Left forelimb (tissue), 1 donor: ENCODE measurements around the gene PEX13.
"Not testable (repeated sequence)": the region's sequence is repeated elsewhere in the genome, so short reads cannot be mapped to it uniquely, and the experiment has no call there.

ENCODE experiments used
- DNase-seq: peaks from one replicate; pipeline ENCODE4 v3.0.0-alpha.2; 2018; ENCODE audit warnings: low spot score

Gene PEX13

DNA sequence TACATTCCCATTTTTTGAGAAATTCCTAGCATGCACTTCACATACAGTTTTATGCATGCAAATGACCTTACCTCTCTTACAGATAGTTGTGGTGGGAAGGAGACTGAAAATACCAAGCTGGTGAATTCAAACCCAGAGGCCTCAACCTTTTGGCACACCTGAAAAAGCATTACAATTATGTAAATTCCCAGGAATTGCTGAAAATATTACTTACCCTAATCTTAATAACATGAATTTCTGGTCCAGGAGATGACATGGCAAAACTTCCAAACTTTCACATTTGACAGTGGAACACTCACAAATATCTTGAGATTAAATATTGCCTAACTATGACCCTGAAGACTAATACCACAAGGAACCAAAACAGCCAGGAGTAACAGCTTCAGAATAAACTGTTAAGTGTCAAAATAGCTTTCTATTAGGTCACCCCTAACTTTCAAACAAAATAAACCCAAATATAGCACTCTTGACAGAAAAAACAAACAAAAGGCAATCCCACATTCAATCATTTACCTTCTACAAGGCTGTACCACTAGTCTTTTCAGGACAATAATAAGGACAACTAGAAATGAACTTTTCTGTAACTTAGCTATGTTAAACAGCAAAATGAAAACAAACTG lies 10.9 kb upstream of the PEX13 start:
- DNase-seq: no peak

DNA sequence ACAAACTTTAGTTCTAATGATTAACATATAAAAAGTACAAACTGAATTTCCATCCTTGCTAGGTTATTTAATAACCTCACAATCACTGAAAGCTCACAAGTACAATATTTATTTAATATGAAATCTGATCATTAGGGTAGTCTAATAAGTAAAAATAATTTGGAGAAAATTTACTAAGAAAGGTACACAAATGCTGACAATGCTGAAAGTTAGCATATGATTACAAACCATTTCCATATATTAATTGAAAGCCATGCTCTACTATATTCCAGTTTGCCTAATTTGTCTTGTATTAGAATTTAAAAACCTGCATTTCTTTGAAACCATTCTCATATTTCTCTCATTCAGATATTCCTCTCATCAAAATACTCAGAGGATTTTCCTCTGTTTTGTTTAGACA lies 8.2 kb upstream of the PEX13 start:
- no peak for DNase-seq

DNA sequence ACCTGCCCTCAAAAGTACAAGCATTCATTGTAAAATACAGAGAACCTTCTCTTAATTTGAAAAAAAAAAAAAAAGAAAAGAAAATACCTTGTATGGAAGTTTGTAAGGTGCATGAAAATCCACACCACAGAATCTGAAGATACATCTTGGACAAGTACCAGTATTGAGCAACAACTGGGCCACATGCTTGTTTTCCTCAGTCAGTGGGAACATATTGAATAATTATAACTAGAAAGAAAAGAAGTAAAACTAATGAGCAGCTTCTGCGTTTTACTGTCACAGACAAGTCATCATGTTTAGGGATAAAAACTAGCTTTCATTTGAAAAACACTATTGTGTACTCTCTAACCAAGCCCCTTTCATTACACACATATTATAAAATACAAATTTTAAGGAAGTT lies 5.8 kb upstream of the PEX13 start:
- DNase-seq: no peak

DNA sequence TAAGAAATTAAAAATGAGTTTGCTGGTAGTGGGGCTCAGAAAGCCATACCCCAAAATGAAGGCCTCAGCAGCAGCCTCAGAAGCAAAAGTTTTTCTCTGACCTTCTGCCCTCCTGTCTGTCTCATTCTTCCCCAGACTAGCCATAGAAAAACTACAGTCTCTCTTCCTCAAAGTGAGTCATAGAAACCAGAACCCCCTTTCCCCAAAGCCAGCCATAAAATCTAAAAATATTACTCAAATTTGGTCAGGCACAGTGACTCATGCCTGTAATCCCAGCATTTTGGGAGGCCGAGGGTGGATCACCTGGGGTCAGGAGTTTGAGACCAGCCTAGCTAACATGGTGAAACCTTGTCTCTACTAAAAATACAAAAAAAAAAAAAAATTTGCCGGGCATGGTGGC lies 5.2 kb upstream of the PEX13 start:
- DNase-seq: not testable (repeated sequence)

DNA sequence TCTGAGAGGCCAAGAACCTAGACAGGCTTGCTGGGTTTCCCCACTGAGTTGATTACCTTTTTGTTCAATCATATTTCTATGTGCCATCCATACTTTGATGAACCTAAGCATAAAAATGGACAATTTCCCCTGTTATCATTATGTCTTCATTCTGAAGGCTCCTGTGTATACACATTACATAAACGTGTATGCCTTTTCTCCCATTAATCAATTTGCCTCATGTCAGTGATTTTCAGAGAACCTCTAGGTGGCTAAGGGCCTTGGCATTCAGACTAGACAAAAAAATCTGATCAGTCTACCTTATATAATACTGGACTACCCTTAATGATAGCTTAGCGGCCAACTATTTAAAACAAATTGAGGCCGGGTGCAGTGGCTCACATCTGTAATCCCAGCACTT lies 4.1 kb upstream of the PEX13 start:
- no peak for DNase-seq

DNA sequence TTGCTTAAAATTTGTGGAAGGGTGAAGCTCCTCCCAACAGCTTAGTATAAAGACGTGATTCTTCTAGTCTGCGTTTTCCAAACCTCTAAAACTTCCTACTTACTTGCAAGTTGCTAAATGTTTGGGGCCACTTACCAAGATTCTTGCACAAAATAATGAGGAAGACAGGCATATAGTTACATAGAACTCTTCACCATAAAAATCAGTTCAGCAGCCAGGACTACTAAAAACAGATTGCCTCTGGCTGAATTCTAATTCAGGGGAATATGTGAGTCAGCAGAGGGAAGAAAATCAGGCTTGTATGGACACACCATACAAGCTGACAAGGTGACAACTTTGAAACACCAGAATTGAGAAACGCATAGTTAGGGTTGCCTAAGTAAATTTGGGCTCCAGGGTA lies 2.8 kb upstream of the PEX13 start:
- no peak for DNase-seq

DNA sequence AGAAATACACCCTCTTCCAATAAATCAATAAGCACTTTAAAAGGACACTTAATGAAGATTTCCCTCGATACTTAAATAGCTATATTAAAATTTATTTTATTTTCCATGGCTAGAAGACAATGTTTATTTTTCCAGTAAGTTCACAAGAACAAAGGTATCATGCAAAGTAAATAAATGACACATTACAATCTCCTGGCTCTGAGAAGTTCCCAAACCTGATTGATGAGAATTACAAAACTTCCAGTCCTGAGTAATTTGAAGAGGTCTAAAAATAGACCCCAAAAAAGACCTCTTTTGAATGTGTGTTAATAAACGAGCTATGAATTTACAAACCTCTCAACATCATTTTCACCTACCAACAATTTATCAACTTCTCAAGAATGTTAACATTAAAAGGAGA lies 1.5 kb upstream of the PEX13 start:
- DNase-seq: no peak

DNA sequence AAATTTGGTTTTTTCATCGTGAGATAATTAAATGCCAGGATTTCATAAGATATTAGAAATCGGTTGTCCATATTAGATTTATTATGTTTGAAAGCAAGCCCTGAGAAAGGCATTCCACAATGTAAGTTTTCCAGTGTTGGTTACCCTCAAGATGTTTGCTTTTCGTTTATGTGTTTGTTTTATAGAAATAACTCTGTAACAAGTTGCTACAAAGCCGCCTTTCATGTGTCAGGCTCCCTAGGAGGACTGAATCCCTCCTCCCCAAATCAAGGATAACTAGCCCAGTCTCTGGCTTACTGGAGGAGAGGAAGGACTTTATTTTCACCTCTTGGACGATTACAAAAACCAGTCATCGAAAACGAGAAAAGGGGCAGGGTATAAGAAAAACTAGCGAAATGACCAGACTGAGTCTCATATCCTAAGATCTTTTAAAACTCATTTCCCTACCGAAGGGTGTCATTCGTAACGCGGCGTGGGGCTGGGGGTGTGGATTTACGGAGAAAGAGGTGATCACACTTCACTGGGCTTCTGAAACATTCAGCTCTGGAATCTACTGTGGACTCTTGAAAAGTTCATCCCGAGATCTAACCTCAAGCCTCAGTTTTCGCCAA lies 1.0 kb upstream of the PEX13 start:
- DNase-seq: no peak

DNA sequence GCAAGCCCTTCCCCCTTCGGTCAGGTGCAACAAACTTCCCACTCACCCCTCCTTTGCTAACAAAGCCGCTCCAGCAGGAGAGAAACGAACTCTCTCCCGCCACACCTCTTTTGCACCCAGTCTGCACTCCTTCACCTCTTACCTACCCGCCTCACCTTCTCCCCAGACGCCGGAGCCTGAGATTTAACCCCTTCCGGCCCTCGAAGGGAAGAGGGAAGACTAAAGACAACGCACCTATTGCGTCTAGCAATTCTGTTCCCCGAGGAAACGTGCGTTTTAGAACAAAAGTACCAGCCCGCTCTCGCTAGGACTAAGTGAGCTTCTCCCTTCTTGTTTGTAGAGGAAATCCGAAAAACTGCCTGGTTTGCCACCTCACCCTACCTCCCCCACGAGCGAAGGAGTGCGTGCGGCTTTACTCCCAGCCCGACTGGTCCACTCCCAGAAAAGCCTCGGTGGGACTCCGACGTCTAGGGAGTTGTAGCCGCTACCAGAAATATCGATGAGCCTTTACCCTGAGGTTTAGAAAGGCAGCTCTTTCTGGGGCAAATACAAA lies 441 bp upstream of the PEX13 start:
- peak; percentile 89 for DNase-seq

DNA sequence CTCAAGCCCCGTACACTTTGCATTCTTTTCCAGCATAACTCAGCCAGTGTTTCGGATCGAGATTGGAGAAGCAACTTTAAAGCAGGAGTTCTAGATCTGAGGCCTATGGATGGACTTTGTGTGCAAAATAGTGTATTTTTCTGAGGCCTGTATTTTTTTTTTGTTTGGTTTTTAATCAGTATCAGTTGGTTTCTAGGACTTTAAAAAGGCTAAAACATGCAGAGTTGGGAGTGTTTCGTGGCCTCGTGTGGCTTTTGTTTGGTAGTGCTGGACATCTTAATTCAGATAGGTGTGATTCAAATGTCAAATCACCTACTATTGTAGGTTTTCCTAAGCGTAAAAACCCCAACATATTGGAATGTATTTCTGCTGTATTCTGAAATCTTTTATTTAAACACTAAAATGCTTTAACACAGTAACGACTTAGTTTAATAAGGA lies 817 bp downstream of the PEX13 start:
- no peak for DNase-seq

DNA sequence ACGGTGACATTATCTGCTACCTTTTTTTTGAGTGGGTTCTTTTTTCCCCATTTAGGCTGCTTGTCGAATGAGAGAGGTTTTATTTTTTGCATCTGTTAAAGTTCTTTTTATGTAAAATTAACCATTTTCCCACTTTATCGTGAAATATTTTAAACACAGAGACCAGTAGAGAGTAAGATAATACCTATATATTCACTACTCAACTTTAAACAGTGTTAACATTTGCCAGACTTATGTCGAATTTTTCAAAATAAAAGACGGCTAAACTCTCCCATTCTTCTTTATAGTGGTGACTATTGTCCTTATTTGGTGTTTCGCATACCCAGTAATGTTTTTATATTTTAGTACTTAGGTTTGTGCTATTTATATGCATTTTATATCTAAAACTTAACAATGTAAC lies 1.3 kb downstream of the PEX13 start:
- no peak for DNase-seq

DNA sequence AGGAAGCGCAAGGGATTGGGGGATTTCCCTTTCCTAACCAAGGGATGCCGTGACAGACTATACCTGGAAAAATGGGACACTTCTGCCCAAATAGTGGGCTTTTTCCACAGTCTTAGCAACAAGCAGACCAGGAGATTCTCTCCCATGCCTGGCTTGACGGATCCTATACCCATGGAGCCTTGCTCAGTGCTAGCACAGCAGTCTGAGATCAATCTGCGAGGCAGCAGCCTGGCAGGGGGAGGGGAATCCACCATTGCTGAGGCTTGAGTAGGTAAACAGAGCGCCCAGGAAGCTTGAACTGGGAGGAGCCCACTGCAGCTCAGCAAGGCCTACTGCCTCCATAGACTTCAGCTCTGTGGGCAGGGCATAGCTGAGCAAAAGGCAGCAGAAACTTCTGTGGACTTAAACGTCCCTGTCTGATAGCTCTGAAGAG lies 3.7 kb downstream of the PEX13 start:
- DNase-seq: no peak

DNA sequence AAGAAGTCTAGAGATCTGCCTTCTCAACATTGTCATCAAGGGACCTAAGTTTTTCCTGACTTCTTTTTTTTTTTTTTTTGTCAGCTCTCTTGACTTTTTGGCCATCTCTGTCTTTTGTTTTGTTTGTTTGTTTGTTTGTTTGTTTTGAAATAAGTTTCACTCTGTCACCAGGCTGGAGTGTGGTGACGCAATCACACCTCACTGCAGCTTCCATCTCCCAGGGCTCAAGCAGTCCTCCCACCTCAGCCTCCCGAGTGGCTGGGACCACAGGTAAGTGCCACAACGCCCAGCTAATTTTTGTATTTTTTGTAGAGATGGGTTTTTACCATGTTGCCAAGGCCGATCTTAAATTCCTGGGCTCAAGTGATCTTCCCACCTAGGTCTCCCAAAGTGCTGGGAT lies 6.2 kb downstream of the PEX13 start:
- DNase-seq: no peak

DNA sequence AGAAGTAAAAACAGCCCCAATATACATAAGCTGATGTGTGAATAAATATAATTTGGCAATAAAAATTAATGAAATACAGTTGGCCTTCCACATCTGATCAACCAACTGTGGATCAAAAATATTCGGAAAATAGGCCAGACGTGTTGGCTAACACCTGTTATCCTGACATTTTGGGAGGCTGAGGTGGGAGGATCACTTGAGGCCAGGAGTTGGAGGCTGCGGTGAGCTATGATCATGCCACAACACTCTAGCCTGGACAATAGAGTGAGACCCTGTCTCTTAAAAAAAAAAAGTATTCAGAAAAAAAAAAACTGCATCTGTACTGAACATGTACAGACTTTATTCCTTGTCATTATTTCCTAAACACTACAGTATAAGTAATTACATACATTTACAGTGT lies 12.0 kb downstream of the PEX13 start:
- DNase-seq: no peak

DNA sequence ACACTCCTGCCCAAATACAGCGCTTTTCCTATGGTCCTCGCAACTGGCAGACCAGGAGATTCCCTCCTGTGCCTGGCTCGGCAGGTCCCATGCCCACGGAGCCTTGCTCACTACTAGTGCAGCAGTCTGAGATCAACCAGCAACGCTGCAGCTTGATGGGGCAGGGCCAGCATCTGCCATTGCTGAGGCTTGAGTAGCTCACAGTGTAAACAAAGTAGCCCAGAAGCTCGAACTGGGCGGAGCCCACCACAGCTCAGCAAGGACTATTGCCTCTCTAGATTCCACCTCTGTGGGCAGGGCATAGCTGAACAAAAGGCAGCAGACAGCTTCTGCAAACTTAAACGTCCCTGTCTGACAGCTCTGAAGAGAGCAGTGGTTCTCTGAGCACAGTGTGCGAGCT lies 17.1 kb downstream of the PEX13 start:
- not testable (repeated sequence) for DNase-seq

DNA sequence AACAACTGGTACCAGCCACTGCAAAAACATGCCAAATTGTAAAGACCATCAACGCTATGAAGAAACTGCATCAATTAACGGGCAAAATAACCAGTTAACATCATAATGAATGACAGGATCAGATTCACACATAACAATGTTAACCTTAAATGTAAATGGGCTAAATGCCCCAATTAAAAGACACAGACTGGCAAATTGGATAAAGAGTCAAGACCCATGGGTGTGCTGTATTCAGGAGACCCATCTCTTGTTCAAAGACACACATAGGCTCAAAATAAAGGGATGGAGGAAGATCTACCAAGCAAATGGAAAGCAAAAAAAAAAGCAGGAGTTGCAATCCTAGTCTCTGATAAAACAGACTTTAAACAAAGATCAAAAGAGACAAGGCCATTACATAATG lies 19.1 kb downstream of the PEX13 start:
- DNase-seq: not testable (repeated sequence)

DNA sequence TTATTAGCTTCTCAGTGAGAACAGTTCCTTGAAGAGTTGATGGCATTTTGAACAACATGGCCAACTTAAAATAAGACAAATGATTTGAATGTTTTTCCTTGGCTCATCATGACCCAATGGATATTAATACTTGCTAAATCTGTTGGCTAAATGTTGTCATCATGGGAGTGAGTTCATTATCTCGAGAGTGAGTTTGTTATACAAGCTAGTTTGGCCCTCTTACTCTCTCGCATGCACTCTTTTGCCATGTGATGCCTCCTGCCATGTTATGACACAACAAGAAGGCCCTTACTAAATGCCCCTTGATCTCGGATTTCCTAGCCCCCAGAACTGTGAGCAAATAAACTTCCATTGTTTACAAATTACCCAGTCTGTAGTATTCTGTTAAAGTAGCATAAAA lies 25.3 kb downstream of the PEX13 start:
- DNase-seq: no peak

DNA sequence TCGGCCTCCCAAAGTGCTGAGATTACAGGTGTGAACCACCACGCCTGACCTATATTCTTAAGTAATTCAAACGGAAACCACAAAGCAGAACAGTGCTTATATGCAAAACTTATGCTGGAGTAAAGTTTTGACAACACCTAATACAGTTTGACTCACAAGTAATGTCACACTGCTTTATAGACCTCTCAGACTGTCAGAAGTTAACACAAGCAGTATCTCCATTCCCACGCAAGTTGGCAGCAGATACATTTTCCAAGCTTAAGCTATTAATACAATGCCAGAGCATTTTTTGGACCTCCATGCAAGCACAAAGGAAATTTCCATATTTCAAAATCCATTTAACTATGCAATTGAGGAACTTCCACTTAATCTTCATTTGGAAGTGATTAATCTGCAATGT lies 27.1 kb downstream of the PEX13 start:
- DNase-seq: no peak

DNA sequence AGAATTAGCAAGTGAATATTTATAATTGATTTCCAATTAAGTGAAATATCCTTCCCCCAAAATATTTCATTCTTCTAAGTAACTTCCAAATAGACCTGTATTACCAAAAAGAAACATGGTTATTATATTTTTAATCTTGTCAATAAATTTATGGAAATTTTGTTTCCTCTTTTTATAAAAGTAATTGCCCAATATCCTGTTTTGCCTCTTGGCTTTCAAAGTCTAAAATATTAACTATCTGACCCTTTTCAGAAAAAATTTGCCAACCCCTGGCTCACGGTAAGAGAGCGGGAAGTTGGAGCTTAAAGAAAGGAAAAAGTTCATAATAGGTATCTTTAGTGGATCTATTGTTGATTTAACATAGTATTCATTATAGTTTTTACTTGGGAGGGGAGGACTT lies 27.7 kb downstream of the PEX13 start:
- no peak for DNase-seq

DNA sequence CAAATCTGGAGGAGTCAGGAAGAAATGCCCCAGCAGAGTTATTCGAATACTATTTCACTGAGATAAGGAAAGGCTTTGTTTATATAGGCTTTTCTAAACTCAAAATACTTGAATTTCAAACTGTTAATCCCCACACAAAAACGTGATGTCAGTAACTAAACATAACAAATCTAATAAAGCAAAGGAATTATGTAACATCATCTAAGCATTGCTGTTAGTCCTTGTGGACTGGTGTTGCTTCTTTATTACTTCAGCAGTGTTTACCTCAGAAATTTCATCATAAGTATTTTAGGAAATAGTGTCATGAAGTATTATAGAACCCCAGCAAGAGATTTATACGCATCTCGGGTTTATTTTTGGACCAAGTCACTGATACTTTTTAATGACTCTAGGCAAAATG lies 28.5 kb downstream of the PEX13 start:
- DNase-seq: no peak

DNA sequence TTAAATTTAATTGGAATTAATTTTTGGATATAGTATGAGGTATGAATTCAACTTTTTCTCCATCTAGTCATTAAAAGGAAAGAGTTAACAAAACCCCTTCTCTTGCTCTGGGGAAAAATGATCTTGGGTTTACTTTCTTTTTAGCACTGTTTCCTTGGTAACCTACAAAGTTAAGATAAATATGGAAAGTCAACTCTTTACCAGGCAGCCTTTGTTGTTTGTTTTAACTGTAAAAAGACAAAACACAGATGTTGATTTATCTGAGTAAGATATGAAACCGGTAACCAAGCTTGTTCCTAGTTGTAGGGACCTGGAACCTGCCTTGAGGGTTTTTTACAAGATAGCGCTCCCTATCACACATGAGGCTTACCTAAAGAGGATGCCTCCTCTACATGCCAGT lies 38.0 kb downstream of the PEX13 start:
- no peak for DNase-seq

DNA sequence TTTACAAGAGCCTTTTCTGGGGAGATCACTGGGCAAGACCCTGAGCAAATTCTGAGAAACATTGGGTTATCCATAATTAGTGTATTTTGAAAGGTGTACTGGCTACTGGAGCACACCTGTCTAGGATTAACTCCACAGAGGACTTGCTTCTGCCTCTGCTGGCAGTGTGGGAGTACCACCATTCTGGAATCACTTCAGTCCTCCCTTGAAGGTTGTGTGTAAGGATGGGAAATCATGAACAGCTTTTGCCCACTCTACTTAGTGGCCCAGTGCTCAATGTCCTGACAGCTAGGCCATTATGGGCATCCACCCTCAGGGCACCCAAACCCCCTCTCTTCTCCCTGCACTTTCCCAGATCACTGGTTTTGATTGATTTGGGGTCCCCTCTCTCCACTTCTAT lies 40.0 kb downstream of the PEX13 start:
- DNase-seq: no peak

DNA sequence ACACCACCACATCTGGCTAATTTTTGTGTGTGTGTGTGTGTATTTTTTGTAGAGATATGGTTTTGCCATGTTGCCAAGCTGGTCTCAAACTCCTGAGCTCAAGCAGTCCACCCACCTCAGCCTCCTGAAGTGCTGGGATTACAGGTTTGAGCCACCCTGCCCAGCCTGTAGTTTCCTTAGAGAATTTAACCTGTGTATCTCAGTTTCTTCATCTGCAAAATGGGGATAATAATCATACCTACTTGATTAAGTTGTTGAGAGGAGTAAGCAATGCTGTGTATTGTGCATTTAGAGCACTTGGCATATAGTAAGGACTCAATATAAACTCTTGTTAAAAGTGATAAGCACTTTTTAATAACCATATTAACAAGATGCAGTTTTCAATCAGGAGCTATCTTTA lies 41.9 kb downstream of the PEX13 start:
- DNase-seq: no peak
